ENCODE data around the gene TMEM161A. TPM values are rescaled to one million over a fixed set of nuclear protein-coding genes. Genes with fewer than 3 reads are reported as not detected.
"Not testable (repeated sequence)": the region's sequence is repeated elsewhere in the genome, so short reads cannot be mapped to it uniquely, and the experiment has no call there.

Gene TMEM161A
- 10 to 100 TPM; 18.9 TPM for total RNA-seq

GRCh38 chr19:19138109-19138981 is at the start of gene TMEM161A:
TSS of gene TMEM161A (minus strand) at chr19:19138478. CDS start at chr19:19138428, 50 bp downstream.
- Mint-ChIP-seq H3K36me3 (ENCODE audit: low read depth) (no peaks in the 10 kb centered on the region), H3K27me3 (no peaks in the 10 kb centered on the region), H3K27ac (peak within 1 kb of the TSS; percentile 65), H3K4me1 (peaks cover 29% of the 10 kb centered on the region), H3K9me3 (no peaks in the 10 kb centered on the region), H3K4me3 (peak within 1 kb of the TSS; percentile 88)
- ChIA-PET POLR2A (no interaction called here), CTCF (interaction anchor here (1.2 kb wide), 1 partner anchor 219 kb away, joined by 3 read pairs; the partner anchor contains the start of genes COPE and DDX49)
- DNase-seq, result peak; percentile 97

DNA sequence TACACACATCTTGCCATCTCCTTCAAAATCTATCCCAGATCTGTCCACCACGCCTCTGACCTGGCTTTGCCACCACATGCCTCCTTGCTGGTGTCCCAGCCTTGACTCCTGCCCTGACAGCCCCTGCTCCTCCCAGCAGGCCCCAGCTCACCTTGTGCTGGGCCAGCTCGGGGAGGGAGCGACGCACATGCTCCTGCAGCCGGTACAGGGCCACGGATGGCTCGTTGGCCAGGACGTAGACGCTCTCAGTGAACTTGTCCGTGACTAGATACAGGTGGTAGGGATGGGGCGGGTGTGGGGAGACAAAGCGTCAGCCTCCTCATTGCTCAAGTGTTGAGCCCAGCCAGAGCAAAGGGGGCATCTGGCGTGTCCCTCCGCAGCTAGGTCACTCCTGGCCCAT is 48.5 kb upstream of the TMEM161A start:
- Mint-ChIP-seq H3K27ac (no peak overlapping the region), H3K27me3 (no peaks in the 10 kb centered on the region), H3K4me1 (peaks cover 37% of the 10 kb centered on the region), H3K4me3 (no peak overlapping the region), H3K36me3 (ENCODE audit: low read depth) (peaks cover 37% of the 10 kb centered on the region), H3K9me3 (no peaks in the 10 kb centered on the region)
- DNase-seq, result no peak
- CTCF ChIA-PET, result no interaction called here
- POLR2A ChIA-PET, result no interaction called here

DNA sequence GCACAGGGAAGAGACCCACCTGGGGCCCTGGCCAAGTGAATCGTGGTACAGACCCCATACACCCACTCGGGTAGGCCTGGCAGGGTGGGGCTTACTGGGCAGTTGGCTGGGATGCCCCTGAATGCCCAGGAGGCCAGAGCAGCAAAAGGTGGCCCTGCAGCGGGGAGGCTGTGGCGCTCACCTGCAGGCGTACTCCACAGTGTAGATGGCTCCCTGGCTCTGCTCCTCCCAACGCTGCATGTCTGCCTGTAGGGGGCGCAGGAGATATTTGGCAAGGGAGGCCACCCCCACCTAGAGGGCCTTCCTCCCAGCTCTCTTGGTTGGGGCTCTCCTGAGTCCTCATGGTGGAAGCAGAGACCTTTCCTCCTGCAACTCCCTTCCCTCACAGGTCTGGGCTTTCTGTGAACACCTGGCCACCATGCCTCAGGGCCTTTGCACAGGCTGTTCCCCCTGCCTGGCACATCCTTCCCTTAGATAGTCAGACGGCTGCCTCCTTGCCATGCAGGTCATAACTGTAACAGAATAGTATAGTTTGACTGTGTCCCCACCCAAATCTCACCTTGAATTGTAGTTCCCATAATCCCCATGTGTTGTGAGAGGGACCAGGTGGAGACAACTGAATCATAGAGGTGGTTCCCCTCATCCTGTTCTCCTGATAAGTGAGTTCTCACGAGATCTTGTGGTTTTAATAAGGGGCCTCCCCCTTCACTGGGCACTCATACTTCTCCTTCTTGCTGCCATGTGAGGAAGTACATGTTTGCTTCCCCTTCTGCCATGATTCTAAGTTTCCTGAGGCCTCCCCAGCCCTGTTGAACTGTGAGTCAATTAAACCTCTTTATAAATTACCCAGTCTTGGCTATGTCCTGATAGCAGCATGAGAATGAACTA is 47.8 kb upstream of the TMEM161A start:
- H3K36me3 Mint-ChIP-seq (ENCODE audit: low read depth), result peaks cover 42% of the 10 kb centered on the region
- peak; percentile 69 for DNase-seq
- POLR2A ChIA-PET, result no interaction called here
- CTCF ChIA-PET, result interaction anchor here (0.5 to 1.0 kb wide), 2 partner anchors 17 to 29 kb away, joined by 3 read pairs; partner anchors contain the start of gene NR2C2AP
- no peaks in the 10 kb centered on the region for H3K27me3 Mint-ChIP-seq
- H3K4me3 Mint-ChIP-seq, result no peak overlapping the region
- H3K27ac Mint-ChIP-seq, result no peak overlapping the region
- peaks cover 32% of the 10 kb centered on the region for H3K4me1 Mint-ChIP-seq
- no peaks in the 10 kb centered on the region for H3K9me3 Mint-ChIP-seq

- POLR2A ChIA-PET, result no interaction called here
- H3K4me3 Mint-ChIP-seq, result no peak overlapping the region
- no peaks in the 10 kb centered on the region for H3K9me3 Mint-ChIP-seq
- DNase-seq, result no peak
- CTCF ChIA-PET, result no interaction called here
- peaks cover 40% of the 10 kb centered on the region for H3K36me3 Mint-ChIP-seq (ENCODE audit: low read depth)
- H3K4me1 Mint-ChIP-seq, result peaks cover 6% of the 10 kb centered on the region
- H3K27me3 Mint-ChIP-seq, result no peaks in the 10 kb centered on the region
- H3K27ac Mint-ChIP-seq, result no peak overlapping the region
These were observed 43.3 kb upstream of the TMEM161A start for GRCh38 chr19:19181488-19181998.

DNA sequence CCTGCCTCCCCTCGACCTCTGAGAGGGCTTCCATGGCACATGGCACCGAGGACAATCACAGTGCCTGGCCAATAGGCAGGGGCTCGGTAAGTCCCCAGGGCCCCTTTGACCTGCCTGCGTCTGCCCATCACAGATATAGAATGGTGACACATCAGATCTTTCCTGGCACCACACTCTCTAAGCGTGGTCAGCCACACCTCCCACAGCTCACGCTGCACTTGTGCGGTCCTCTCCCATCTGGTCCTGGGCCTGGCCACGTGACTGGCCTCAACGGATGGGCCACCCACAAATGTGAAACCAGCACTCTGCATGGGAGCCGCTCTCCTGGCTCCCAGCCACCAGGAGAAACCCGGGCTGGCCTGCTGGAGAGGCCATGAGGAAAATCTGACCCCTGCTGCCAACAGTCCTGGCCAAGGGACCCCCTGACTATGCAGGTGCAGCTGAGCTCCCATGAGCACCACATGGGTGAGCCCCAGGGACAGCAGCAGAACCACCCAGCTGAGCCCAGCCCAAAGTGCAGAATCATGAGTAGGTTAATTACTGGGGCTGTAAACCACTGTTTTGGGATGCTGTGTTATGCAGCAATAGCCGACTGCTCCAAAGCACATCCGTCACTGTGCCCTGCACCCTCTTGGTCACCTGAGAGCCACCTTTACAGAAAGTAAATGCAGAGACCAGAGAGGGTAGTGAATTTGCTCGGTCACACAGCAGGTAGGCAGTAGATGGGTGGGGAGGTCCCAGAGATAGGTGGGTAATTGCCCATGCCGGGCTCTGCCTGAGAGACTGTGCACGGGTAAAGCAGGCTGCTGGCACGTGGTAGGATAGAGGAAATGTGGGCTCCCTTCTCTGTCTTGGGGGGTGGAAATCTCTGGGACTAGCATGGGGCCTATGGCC is 41.5 kb upstream of the TMEM161A start:
- Mint-ChIP-seq H3K9me3 (no peaks in the 10 kb centered on the region), H3K4me1 (no peaks in the 10 kb centered on the region), H3K27ac (no peak overlapping the region), H3K27me3 (no peaks in the 10 kb centered on the region), H3K4me3 (no peak overlapping the region), H3K36me3 (ENCODE audit: low read depth) (peaks cover 29% of the 10 kb centered on the region)
- CTCF ChIA-PET, result no interaction called here
- POLR2A ChIA-PET, result no interaction called here
- DNase-seq, result no peak

GRCh38 chr19:19176950-19177349 is 38.7 kb upstream of the TMEM161A start:
- Mint-ChIP-seq H3K36me3 (ENCODE audit: low read depth) (peaks cover 20% of the 10 kb centered on the region), H3K27ac (no peak overlapping the region), H3K9me3 (no peaks in the 10 kb centered on the region), H3K4me1 (no peaks in the 10 kb centered on the region), H3K27me3 (no peaks in the 10 kb centered on the region), H3K4me3 (no peak overlapping the region)
- no peak for DNase-seq
- ChIA-PET POLR2A (no interaction called here), CTCF (interaction anchor here (1.0 to 3.1 kb wide), 3 partner anchors 9 to 14 kb away, joined by 3 to 19 read pairs (median 4); partner anchors contain the start of genes BORCS8 and RFXANK)

DNA sequence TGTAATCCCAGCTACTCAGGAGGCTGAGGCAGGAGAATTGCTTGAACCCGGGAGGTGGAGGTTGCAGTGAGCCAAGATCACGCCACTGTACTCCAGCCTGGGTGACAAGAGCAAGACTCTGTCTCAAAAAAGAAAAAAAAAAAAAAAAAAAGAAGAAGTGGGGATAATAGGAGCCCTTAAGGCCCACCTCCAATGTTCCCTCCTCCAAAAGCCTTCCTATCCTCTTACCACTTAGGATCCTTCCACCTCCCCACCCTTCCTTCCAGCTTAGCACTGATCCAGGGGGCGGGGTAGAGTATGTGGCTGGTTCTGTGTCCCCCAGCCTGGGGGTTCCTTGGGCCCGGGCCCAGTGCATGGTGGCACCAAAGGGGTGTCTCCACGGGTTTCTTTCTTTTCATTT is 35.0 kb upstream of the TMEM161A start:
- H3K27ac Mint-ChIP-seq; H3K27me3 Mint-ChIP-seq; H3K4me3 Mint-ChIP-seq; POLR2A ChIA-PET; H3K9me3 Mint-ChIP-seq; DNase-seq; H3K36me3 Mint-ChIP-seq (ENCODE audit: low read depth): not testable (repeated sequence)
- H3K4me1 Mint-ChIP-seq, result peaks cover 13% of the 10 kb centered on the region
- CTCF ChIA-PET, result interaction anchor here (0.9 to 2.0 kb wide), 3 partner anchors 27 to 51 kb away, joined by 4 to 6 read pairs (median 5); partner anchors contain the start of gene NR2C2AP

GRCh38 chr19:19171821-19172532 is 33.7 kb upstream of the TMEM161A start:
- CTCF ChIA-PET, result interaction anchor here (0.9 to 1.1 kb wide), 2 partner anchors 31 to 53 kb away, joined by 4 to 5 read pairs; partner anchors contain the start of gene NR2C2AP

GRCh38 chr19:19170873-19171672 is 32.8 kb upstream of the TMEM161A start:
- Mint-ChIP-seq H3K9me3 (no peaks in the 10 kb centered on the region), H3K4me1 (peaks cover 13% of the 10 kb centered on the region), H3K36me3 (ENCODE audit: low read depth) (no peaks in the 10 kb centered on the region), H3K4me3 (no peak overlapping the region), H3K27ac (no peak overlapping the region), H3K27me3 (peaks cover 3% of the 10 kb centered on the region)
- no peak for DNase-seq
- POLR2A ChIA-PET, result interaction anchor here (1.1 to 2.1 kb wide), 2 partner anchors 13 to 15 kb away, joined by 6 read pairs; no protein-coding TSS in a partner anchor
- CTCF ChIA-PET, result no interaction called here

More at GRCh38 chr19:19171821-19172532, 33.7 kb upstream of the TMEM161A start:
- peaks cover 3% of the 10 kb centered on the region for H3K27me3 Mint-ChIP-seq
- POLR2A ChIA-PET, result no interaction called here
- H3K27ac Mint-ChIP-seq, result no peak overlapping the region
- no peak for DNase-seq
- peaks cover 3% of the 10 kb centered on the region for H3K36me3 Mint-ChIP-seq (ENCODE audit: low read depth)
- no peak overlapping the region for H3K4me3 Mint-ChIP-seq
- no peaks in the 10 kb centered on the region for H3K9me3 Mint-ChIP-seq
- H3K4me1 Mint-ChIP-seq, result peaks cover 13% of the 10 kb centered on the region

DNA sequence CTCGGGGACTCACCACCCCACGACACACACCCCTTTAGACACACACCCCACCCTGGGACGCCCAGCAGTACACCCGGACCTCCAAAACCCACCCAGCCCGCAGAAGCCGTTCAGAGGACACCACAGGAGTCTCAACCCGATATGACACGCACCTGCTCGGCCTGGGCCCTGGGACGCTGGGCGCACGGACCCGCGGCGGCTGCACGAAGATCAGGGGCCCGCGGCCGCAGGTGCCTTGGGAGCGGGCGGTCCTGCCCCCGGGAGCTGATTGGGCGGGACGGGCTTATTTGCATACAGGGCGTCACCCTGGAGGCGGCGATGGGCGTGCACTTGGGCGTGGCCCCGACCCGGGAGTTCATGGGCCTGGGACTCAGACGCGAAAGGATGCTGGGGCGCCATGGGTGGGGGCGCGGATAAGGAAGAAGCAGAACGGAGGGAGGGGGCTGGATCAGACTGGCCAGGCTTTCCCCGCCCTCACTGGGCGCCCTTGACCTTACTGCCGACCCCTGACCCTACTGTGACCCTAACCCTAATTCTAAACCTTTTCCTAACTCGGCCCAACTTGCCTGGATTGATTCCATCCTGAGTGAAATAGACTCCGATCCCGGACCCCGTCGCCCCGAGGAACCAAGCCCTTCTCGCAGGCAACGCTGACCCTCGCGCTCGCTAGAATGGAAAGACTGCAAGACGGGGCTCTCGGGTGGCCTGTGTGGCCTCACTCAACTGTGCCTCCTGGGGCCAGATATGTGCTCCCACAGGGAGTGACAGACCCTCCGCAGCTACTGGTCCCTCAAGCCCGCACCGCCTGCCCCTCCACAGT is 32.0 kb upstream of the TMEM161A start, which contains the start of gene MEF2B:
Gene MEF2B (minus strand): TSS at position 211 of the 820 bp plus-strand sequence. CDS start 19,528 bp downstream, outside the sequence.
- H3K4me1 Mint-ChIP-seq, result peaks cover 13% of the 10 kb centered on the region
- H3K36me3 Mint-ChIP-seq (ENCODE audit: low read depth), result no peaks in the 10 kb centered on the region
- H3K9me3 Mint-ChIP-seq, result no peaks in the 10 kb centered on the region
- no peak within 1 kb of the TSS for H3K27ac Mint-ChIP-seq
- H3K4me3 Mint-ChIP-seq, result no peak within 1 kb of the TSS
- H3K27me3 Mint-ChIP-seq, result peaks cover 3% of the 10 kb centered on the region
- ChIA-PET POLR2A (interaction anchor here (1.0 to 2.1 kb wide), 3 partner anchors 10 to 14 kb away, joined by 4 to 6 read pairs (median 6); no protein-coding TSS in a partner anchor), CTCF (interaction anchor here (0.6 kb wide), 1 partner anchor 14 kb away, joined by 3 read pairs; no protein-coding TSS in a partner anchor)
- peak; percentile 78 for DNase-seq

All from activated CD4-positive, alpha-beta memory T cell treated with anti-CD3 and anti-CD28 coated beads, Interleukin-2, amount 10 ng/mL, durations not matched to agents 7 days and 5 days (primary cell).